ENCODE results near the gene STAT2. TPM values are rescaled to one million over a fixed set of nuclear protein-coding genes. Genes with fewer than 3 reads are reported as not detected.

STAT2 gene
- total and polyA plus RNA-seq, 4 donors, result 64.8 to 218 (median 103) TPM

- Histone ChIP-seq H3K9ac (ENCODE audit: insufficient read depth in 1 of 2, low read length in 2 of 2) (no peak overlapping the region), H3K36me3 (ENCODE audit: control insufficient read depth in 4 of 4, insufficient read depth in 4 of 4, low read length in 4 of 4) (peaks cover 0 to under 1% (median 0%) of the 10 kb centered on the region in 4 donors), H3K27ac (ENCODE audit: low read depth in 1 of 2, low read length in 1 of 2) (no peak overlapping the region), H3K4me3 (no peak overlapping the region), H3K4me1 (ENCODE audit: control insufficient read depth in 5 of 5, insufficient read depth in 5 of 5, low read length in 5 of 5) (peaks cover 0 to 15% (median 4%) of the 10 kb centered on the region in 5 donors), H3K27me3 (ENCODE audit: control insufficient read depth in 3 of 3, insufficient read depth in 3 of 3, low read length in 2 of 3) (no peaks in the 10 kb centered on the region), H3K9me3 (ENCODE audit: control insufficient read depth in 4 of 4, insufficient read depth in 3 of 4, low read length in 3 of 4) (no peaks in the 10 kb centered on the region)
- whole genome bisulfite sequencing, 2 donors, result 80 to 89% methylated on average over 8 of the region's 8 CpGs
- ATAC-seq (ENCODE audit: insufficient read depth, low FRiP score) (no peak), DNase-seq (peak in 1 of 3 donors; percentile 10)
- TF ChIP-seq, protein P1, sequence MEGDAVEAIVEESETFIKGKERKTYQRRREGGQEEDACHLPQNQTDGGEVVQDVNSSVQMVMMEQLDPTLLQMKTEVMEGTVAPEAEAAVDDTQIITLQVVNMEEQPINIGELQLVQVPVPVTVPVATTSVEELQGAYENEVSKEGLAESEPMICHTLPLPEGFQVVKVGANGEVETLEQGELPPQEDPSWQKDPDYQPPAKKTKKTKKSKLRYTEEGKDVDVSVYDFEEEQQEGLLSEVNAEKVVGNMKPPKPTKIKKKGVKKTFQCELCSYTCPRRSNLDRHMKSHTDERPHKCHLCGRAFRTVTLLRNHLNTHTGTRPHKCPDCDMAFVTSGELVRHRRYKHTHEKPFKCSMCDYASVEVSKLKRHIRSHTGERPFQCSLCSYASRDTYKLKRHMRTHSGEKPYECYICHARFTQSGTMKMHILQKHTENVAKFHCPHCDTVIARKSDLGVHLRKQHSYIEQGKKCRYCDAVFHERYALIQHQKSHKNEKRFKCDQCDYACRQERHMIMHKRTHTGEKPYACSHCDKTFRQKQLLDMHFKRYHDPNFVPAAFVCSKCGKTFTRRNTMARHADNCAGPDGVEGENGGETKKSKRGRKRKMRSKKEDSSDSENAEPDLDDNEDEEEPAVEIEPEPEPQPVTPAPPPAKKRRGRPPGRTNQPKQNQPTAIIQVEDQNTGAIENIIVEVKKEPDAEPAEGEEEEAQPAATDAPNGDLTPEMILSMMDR (IDR thresholded peaks at IDR 0.05; ENCODE audit: control extremely low read depth, extremely low read depth), result no peak
Observed at GRCh38 chr12:56361487-56362129, 1.7 kb upstream of the STAT2 start.

DNA sequence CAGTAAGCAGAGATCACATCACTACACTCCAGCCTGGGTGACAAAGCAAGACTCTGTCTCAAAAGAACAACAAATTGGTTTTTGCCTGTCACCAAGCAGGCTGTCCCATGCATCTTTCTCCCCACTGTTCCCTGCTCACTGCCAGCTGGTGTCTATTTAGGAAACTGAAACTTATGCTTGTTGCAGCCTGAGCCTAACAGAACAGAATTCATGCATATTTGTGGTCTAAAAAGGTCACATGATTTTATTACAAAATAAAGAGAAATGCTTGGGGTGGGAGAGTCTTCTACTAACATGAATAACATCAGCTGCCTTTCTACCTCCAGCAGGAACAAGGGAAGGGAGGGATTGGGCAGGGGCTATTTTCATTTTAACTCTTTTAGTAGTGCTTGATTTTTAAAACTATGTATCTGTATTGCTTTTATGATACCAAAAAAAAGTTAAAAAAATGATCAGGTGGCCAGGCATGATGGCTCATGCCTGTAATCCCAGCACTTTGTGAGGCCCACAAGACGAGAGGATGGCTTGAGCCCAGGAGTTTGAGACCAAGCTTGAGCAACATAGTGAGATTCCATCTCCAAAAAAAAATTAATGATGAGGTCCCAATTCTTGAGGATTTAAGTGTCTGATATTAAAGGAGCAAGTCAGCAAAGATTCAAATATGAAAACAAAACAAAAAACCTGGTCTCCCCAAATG is 923 bp downstream of the STAT2 start:
- peak overlapping the region; percentile 23 for H3K4me3 ChIP-seq

GRCh38 chr12:56351325-56351724 is 8.6 kb downstream of the STAT2 start:
- H3K36me3 ChIP-seq (ENCODE audit: control insufficient read depth in 4 of 4, insufficient read depth in 4 of 4, low read length in 4 of 4), result peaks cover 34 to 71% (median 58%) of the 10 kb centered on the region in 4 donors
- no peak overlapping the region for H3K4me3 ChIP-seq
- WGBS, 2 donors, result 96 to 100% methylated on average over 2 of the region's 2 CpGs
- ATAC-seq (ENCODE audit: insufficient read depth, low FRiP score) (no peak), DNase-seq (no peak)
- no peak overlapping the region for H3K27ac ChIP-seq (ENCODE audit: low read depth in 1 of 2, low read length in 1 of 2)
- TF ChIP-seq, protein P1 (IDR thresholded peaks at IDR 0.05; ENCODE audit: control extremely low read depth, extremely low read depth), result no peak
- no peaks in the 10 kb centered on the region for H3K9me3 ChIP-seq (ENCODE audit: control insufficient read depth in 4 of 4, insufficient read depth in 3 of 4, low read length in 3 of 4)
- no peak overlapping the region for H3K9ac ChIP-seq (ENCODE audit: insufficient read depth in 1 of 2, low read length in 2 of 2)
- H3K27me3 ChIP-seq (ENCODE audit: control insufficient read depth in 3 of 3, insufficient read depth in 3 of 3, low read length in 2 of 3), result no peaks in the 10 kb centered on the region
- no peaks in the 10 kb centered on the region for H3K4me1 ChIP-seq (ENCODE audit: control insufficient read depth in 5 of 5, insufficient read depth in 5 of 5, low read length in 5 of 5)

More for the DNA sequence above, 923 bp downstream of the STAT2 start:
- H3K36me3 ChIP-seq (ENCODE audit: control insufficient read depth in 4 of 4, insufficient read depth in 4 of 4, low read length in 4 of 4), result peaks cover 9 to 25% (median 22%) of the 10 kb centered on the region in 4 donors
- H3K4me1 ChIP-seq (ENCODE audit: control insufficient read depth in 5 of 5, insufficient read depth in 5 of 5, low read length in 5 of 5), result peaks cover 0 to 15% (median 4%) of the 10 kb centered on the region in 5 donors
- WGBS, 2 donors, result 2 to 3% methylated on average over 1 of the region's 1 CpG
- H3K27ac ChIP-seq (ENCODE audit: low read depth in 1 of 2, low read length in 1 of 2), result peak overlapping the region; percentile 10 to 74
- H3K9ac ChIP-seq (ENCODE audit: insufficient read depth in 1 of 2, low read length in 2 of 2), result peak overlapping the region; percentile 83 to 98
- no peaks in the 10 kb centered on the region for H3K9me3 ChIP-seq (ENCODE audit: control insufficient read depth in 4 of 4, insufficient read depth in 3 of 4, low read length in 3 of 4)
- DNase-seq (peak in 2 of 3 donors; percentile 40 to 54), ATAC-seq (ENCODE audit: insufficient read depth, low FRiP score) (no peak)
- TF ChIP-seq, protein P1 (IDR thresholded peaks at IDR 0.05; ENCODE audit: control extremely low read depth, extremely low read depth), result no peak
- no peaks in the 10 kb centered on the region for H3K27me3 ChIP-seq (ENCODE audit: control insufficient read depth in 3 of 3, insufficient read depth in 3 of 3, low read length in 2 of 3)

All from lung (tissue), 12 donors.